SU-DHL-6 (cell line): ENCODE measurements around the gene CPT1C.

Experiments
- H2AFZ ChIP-seq: fragments of 200-600 bp; sonication (generic); 2 replicates; pipeline ENCODE4 v1.6.1; 2014; ENCODE audit warnings: low read depth, mild to moderate bottlenecking, moderate library complexity, mixed read lengths, antibody characterized with exemption, low read length; ENCODE audit not compliant: severe bottlenecking
- H3F3A ChIP-seq: fragments of 200-600 bp; shearing (Covaris generic); 2 replicates; pipeline ENCODE4 v1.6.0; 2016; ENCODE audit warnings: antibody characterized with exemption, mild to moderate bottlenecking; ENCODE audit not compliant: insufficient read depth
- H3K27ac ChIP-seq: fragments of 200-600 bp; sonication (generic); 2 replicates; pipeline ENCODE4 v1.5.1; 2016; ENCODE audit warnings: low read depth, mild to moderate bottlenecking, low read length, moderate library complexity, mixed read lengths
- H3K27me3 ChIP-seq: fragments of 200-600 bp; sonication (generic), shearing (Covaris generic); 2 replicates; pipeline ENCODE4 v1.6.0; 2014; ENCODE audit warnings: mild to moderate bottlenecking, low read length
- H3K36me3 ChIP-seq: fragments of 200-600 bp; sonication (generic); 2 replicates; pipeline ENCODE4 v1.6.1; 2014; ENCODE audit warnings: mild to moderate bottlenecking, low read length, mixed read lengths
- H3K4me2 ChIP-seq: fragments of 300-600, 200-600 bp; shearing (Covaris generic), sonication (generic); 2 replicates; pipeline ENCODE4 v1.6.0; 2014; ENCODE audit warnings: low read length, low read depth, mild to moderate bottlenecking; ENCODE audit not compliant: poor library complexity, severe bottlenecking
- H3K4me3 ChIP-seq: fragments of 200-600 bp; sonication (generic); 2 replicates; pipeline ENCODE4 v1.5.1; 2014; ENCODE audit warnings: antibody characterized with exemption, low read length, mild to moderate bottlenecking, mixed read lengths; ENCODE audit not compliant: insufficient read depth, poor library complexity, severe bottlenecking
- H3K79me2 ChIP-seq: fragments of 200-600 bp; sonication (generic); 2 replicates; pipeline ENCODE4 v1.6.1; 2014; ENCODE audit warnings: mild to moderate bottlenecking, low read length, moderate library complexity; ENCODE audit not compliant: insufficient read depth
- H3K9ac ChIP-seq: fragments of 200-600 bp; sonication (generic); 2 replicates; pipeline ENCODE4 v1.7.0; 2014; ENCODE audit warnings: mild to moderate bottlenecking, low read length
- H3K9me2 ChIP-seq: fragments of 200-600 bp; sonication (generic); replicated peaks from 2 replicates; pipeline ENCODE4 v1.6.1; 2014; ENCODE audit warnings: low read length; ENCODE audit not compliant: insufficient read depth
- H3K9me3 ChIP-seq: fragments of 200-600 bp; sonication (generic); 2 replicates; pipeline ENCODE4 v1.6.1; 2014; ENCODE audit warnings: low read length, mixed read lengths; ENCODE audit not compliant: insufficient read depth
- H4K20me1 ChIP-seq: fragments of 200-600 bp; sonication (generic); 2 replicates; pipeline ENCODE4 v1.6.1; 2014; ENCODE audit warnings: low read depth, mild to moderate bottlenecking, antibody characterized with exemption, low read length, moderate library complexity, mixed read lengths
- EZH2phosphoT487 ChIP-seq: fragments of 200-600 bp; sonication (generic), shearing (Covaris generic); conservative IDR thresholded peaks from 2 replicates; pipeline ENCODE4 v1.6.1; 2018; ENCODE audit warnings: mild to moderate bottlenecking, antibody characterized with exemption, low read length, moderate library complexity, mixed read lengths
- TF ChIP-seq, protein P1 (sequence below): fragments of 200-600 bp; sonication (generic); IDR thresholded peaks from one replicate; pipeline ENCODE4 v1.5.1; 2017; ENCODE audit warnings: antibody characterized with exemption, mild to moderate bottlenecking, low read length, moderate library complexity; ENCODE audit not compliant: insufficient read depth, poor library complexity, severe bottlenecking

The CPT1C gene

DNA sequence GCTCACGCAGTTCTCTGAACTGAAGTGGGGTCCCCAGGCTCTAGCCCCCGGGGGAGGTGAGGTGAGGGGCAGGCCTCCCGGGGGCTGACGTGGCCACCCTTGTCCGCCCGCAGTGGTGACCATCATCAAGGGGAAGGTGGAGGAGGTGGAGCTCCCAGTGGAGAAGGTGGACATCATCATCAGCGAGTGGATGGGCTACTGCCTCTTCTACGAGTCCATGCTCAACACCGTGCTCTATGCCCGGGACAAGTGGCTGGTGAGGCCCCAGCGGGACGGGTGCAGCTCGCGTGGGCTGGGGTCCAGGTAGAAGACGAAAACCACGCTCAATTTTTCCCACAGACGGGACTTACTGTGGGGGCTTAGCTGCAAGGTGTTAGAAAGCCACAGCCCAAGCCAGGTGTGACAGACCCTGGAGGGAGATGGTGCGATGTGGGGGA, 7.1 kb upstream of the CPT1C start:
- Histone ChIP-seq H3K79me2 (peaks cover 32% of the 10 kb centered on the region), H3K27ac (no peak overlapping the region), H3K4me3 (no peak overlapping the region), H3K36me3 (peaks cover 19% of the 10 kb centered on the region), H3F3A (peaks cover 6% of the 10 kb centered on the region), H3K27me3 (no peaks in the 10 kb centered on the region), H3K4me2 (no peak overlapping the region), H3K9me2 (no peaks in the 10 kb centered on the region), H3K9ac (no peak overlapping the region), H4K20me1 (peaks cover 10% of the 10 kb centered on the region; the same call in 1 of the 2 replicates), H2AFZ (no peak overlapping the region), H3K9me3 (no peaks in the 10 kb centered on the region)
- TF ChIP-seq, protein P1, sequence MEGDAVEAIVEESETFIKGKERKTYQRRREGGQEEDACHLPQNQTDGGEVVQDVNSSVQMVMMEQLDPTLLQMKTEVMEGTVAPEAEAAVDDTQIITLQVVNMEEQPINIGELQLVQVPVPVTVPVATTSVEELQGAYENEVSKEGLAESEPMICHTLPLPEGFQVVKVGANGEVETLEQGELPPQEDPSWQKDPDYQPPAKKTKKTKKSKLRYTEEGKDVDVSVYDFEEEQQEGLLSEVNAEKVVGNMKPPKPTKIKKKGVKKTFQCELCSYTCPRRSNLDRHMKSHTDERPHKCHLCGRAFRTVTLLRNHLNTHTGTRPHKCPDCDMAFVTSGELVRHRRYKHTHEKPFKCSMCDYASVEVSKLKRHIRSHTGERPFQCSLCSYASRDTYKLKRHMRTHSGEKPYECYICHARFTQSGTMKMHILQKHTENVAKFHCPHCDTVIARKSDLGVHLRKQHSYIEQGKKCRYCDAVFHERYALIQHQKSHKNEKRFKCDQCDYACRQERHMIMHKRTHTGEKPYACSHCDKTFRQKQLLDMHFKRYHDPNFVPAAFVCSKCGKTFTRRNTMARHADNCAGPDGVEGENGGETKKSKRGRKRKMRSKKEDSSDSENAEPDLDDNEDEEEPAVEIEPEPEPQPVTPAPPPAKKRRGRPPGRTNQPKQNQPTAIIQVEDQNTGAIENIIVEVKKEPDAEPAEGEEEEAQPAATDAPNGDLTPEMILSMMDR, result no peak
- no peak for TF ChIP-seq EZH2phosphoT487

GRCh38 chr19:49684251-49684982, 6.5 kb upstream of the CPT1C start:
- Histone ChIP-seq H3K4me3 (no peak overlapping the region), H3K9me2 (no peaks in the 10 kb centered on the region), H3K9me3 (no peaks in the 10 kb centered on the region), H3K79me2 (peaks cover 27% of the 10 kb centered on the region), H2AFZ (no peak overlapping the region), H3K36me3 (peaks cover 19% of the 10 kb centered on the region), H3K4me2 (no peak overlapping the region), H4K20me1 (peaks cover 10% of the 10 kb centered on the region; the same call in 1 of the 2 replicates), H3K27ac (no peak overlapping the region), H3F3A (peaks cover 11% of the 10 kb centered on the region), H3K9ac (no peak overlapping the region), H3K27me3 (no peaks in the 10 kb centered on the region)
- TF ChIP-seq EZH2phosphoT487, result no peak
- TF ChIP-seq, protein P1, result peak; percentile 53

GRCh38 chr19:49684983-49685553, 5.8 kb upstream of the CPT1C start:
- Histone ChIP-seq H3K36me3 (peaks cover 19% of the 10 kb centered on the region), H3K9me2 (no peaks in the 10 kb centered on the region), H3K9ac (no peak overlapping the region), H3K9me3 (no peaks in the 10 kb centered on the region), H3K4me3 (no peak overlapping the region), H3K79me2 (peaks cover 20% of the 10 kb centered on the region), H4K20me1 (peaks cover 10% of the 10 kb centered on the region; the same call in 1 of the 2 replicates), H3K27me3 (no peaks in the 10 kb centered on the region), H3K27ac (no peak overlapping the region), H3K4me2 (no peak overlapping the region), H2AFZ (no peak overlapping the region), H3F3A (peaks cover 11% of the 10 kb centered on the region)
- TF ChIP-seq, protein P1, result no peak
- no peak for TF ChIP-seq EZH2phosphoT487
